ENCODE data around the gene MYBPC2.
"Not testable (repeated sequence)": the region's sequence is repeated elsewhere in the genome, so short reads cannot be mapped to it uniquely, and the experiment has no call there.

Gene MYBPC2

GRCh38 chr19:50435221-50435620, 2.5 kb downstream of the MYBPC2 start:
- H3K4me3 ChIP-seq (ENCODE audit: control insufficient read depth in 1 of 7, extremely low read depth in 1 of 7, insufficient read depth in 4 of 7, low read depth in 2 of 7, low read length in 6 of 7) = no peak overlapping the region
- no peaks in the 10 kb centered on the region for H3K9me3 ChIP-seq (ENCODE audit: control extremely low read depth in 1 of 5, control insufficient read depth in 4 of 5, insufficient read depth in 2 of 5, low read depth in 1 of 5, low read length in 4 of 5)
- H3K27ac ChIP-seq (ENCODE audit: insufficient read depth in 1 of 2, low read depth in 1 of 2, low read length in 2 of 2, poor library complexity in 1 of 2, severe bottlenecking in 2 of 2) = no peak overlapping the region
- ChIA-PET CTCF (interaction anchor here (1.6 kb wide), 1 partner anchor 25 kb away, joined by 4 read pairs; no protein-coding TSS in a partner anchor), POLR2A (no interaction called here)
- peaks cover 0 to 22% (median 19%) of the 10 kb centered on the region in 4 experiments for H3K4me1 ChIP-seq (ENCODE audit: control extremely low read depth in 1 of 4, control insufficient read depth in 4 of 4, insufficient read depth in 4 of 4, low read length in 3 of 4)
- H3K27me3 ChIP-seq (replicated peaks in 2 of 5; ENCODE audit: control insufficient read depth in 4 of 5, insufficient read depth in 5 of 5, low read length in 4 of 5) = peaks cover 0 to 5% (median 0%) of the 10 kb centered on the region in 5 experiments
- WGBS (ENCODE audit: insufficient coverage) = 94% methylated on average over 13 of the region's 17 CpGs
- DNase-seq = no peak
- H3K36me3 ChIP-seq (ENCODE audit: control insufficient read depth in 4 of 4, insufficient read depth in 4 of 4, low read length in 3 of 4) = no peaks in the 10 kb centered on the region

DNA sequence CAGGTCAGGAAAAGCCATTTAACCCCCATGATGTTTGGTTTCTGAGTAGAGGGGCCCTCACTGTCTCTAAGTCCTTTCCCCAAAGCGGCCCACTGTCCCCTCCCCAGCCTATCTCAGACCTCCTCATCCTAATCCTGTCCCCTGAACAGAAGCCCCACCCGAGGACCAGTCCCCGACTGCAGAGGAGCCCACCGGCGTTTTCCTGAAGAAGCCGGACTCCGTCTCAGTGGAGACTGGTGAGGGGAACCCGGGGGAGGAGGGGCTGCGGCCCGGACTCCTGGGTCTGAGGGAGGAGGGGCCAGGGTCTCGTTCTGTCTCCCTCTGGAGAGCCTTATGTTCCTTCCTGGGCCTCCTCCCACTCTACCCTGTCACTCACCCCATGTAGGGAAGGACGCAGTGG, 2.9 kb downstream of the MYBPC2 start:
- Histone ChIP-seq H3K36me3 (ENCODE audit: control insufficient read depth in 4 of 4, insufficient read depth in 4 of 4, low read length in 3 of 4) (no peaks in the 10 kb centered on the region), H3K9me3 (ENCODE audit: control extremely low read depth in 1 of 5, control insufficient read depth in 4 of 5, insufficient read depth in 2 of 5, low read depth in 1 of 5, low read length in 4 of 5) (no peaks in the 10 kb centered on the region), H3K4me3 (ENCODE audit: control insufficient read depth in 1 of 7, extremely low read depth in 1 of 7, insufficient read depth in 4 of 7, low read depth in 2 of 7, low read length in 6 of 7) (no peak overlapping the region), H3K27me3 (replicated peaks in 2 of 5; ENCODE audit: control insufficient read depth in 4 of 5, insufficient read depth in 5 of 5, low read length in 4 of 5) (peaks cover 0 to 5% (median 0%) of the 10 kb centered on the region in 5 experiments), H3K27ac (ENCODE audit: insufficient read depth in 1 of 2, low read depth in 1 of 2, low read length in 2 of 2, poor library complexity in 1 of 2, severe bottlenecking in 2 of 2) (no peak overlapping the region), H3K4me1 (ENCODE audit: control extremely low read depth in 1 of 4, control insufficient read depth in 4 of 4, insufficient read depth in 4 of 4, low read length in 3 of 4) (peaks cover 0 to 21% (median 18%) of the 10 kb centered on the region in 4 experiments)
- POLR2A ChIA-PET = no interaction called here
- CTCF ChIA-PET = no interaction called here
- 100% methylated on average over 2 of the region's 12 CpGs for WGBS (ENCODE audit: insufficient coverage)
- DNase-seq = no peak

GRCh38 chr19:50437862-50438449, 5.3 kb downstream of the MYBPC2 start:
- DNase-seq = no peak
- ChIA-PET CTCF (no interaction called here), POLR2A (no interaction called here)
- H3K4me3 ChIP-seq (ENCODE audit: control insufficient read depth in 1 of 7, extremely low read depth in 1 of 7, insufficient read depth in 4 of 7, low read depth in 2 of 7, low read length in 6 of 7) = no peak overlapping the region
- H3K9me3 ChIP-seq (ENCODE audit: control extremely low read depth in 1 of 5, control insufficient read depth in 4 of 5, insufficient read depth in 2 of 5, low read depth in 1 of 5, low read length in 4 of 5) = no peaks in the 10 kb centered on the region
- no peak overlapping the region for H3K27ac ChIP-seq (ENCODE audit: insufficient read depth in 1 of 2, low read depth in 1 of 2, low read length in 2 of 2, poor library complexity in 1 of 2, severe bottlenecking in 2 of 2)
- H3K4me1 ChIP-seq (ENCODE audit: control extremely low read depth in 1 of 4, control insufficient read depth in 4 of 4, insufficient read depth in 4 of 4, low read length in 3 of 4) = peaks cover 0 to 5% (median under 1%) of the 10 kb centered on the region in 4 experiments
- 96% methylated on average over 4 of the region's 5 CpGs for WGBS (ENCODE audit: insufficient coverage)
- peaks cover 0 to 5% (median 0%) of the 10 kb centered on the region in 5 experiments for H3K27me3 ChIP-seq (replicated peaks in 2 of 5; ENCODE audit: control insufficient read depth in 4 of 5, insufficient read depth in 5 of 5, low read length in 4 of 5)
- H3K36me3 ChIP-seq (ENCODE audit: control insufficient read depth in 4 of 4, insufficient read depth in 4 of 4, low read length in 3 of 4) = no peaks in the 10 kb centered on the region

GRCh38 chr19:50439130-50439529, 6.4 kb downstream of the MYBPC2 start:
- H3K4me3 ChIP-seq (ENCODE audit: control insufficient read depth in 1 of 7, extremely low read depth in 1 of 7, insufficient read depth in 4 of 7, low read depth in 2 of 7, low read length in 6 of 7); CTCF ChIA-PET; DNase-seq; H3K9me3 ChIP-seq (ENCODE audit: control extremely low read depth in 1 of 5, control insufficient read depth in 4 of 5, insufficient read depth in 2 of 5, low read depth in 1 of 5, low read length in 4 of 5); H3K36me3 ChIP-seq (ENCODE audit: control insufficient read depth in 4 of 4, insufficient read depth in 4 of 4, low read length in 3 of 4); H3K4me1 ChIP-seq (ENCODE audit: control extremely low read depth in 1 of 4, control insufficient read depth in 4 of 4, insufficient read depth in 4 of 4, low read length in 3 of 4); POLR2A ChIA-PET; H3K27ac ChIP-seq (ENCODE audit: insufficient read depth in 1 of 2, low read depth in 1 of 2, low read length in 2 of 2, poor library complexity in 1 of 2, severe bottlenecking in 2 of 2); H3K27me3 ChIP-seq (replicated peaks in 2 of 5; ENCODE audit: control insufficient read depth in 4 of 5, insufficient read depth in 5 of 5, low read length in 4 of 5): not testable (repeated sequence)
- 88% methylated on average over 1 of the region's 2 CpGs for WGBS (ENCODE audit: insufficient coverage)

- Histone ChIP-seq H3K4me3 (ENCODE audit: control insufficient read depth in 1 of 7, extremely low read depth in 1 of 7, insufficient read depth in 4 of 7, low read depth in 2 of 7, low read length in 6 of 7) (no peak overlapping the region), H3K4me1 (ENCODE audit: control extremely low read depth in 1 of 4, control insufficient read depth in 4 of 4, insufficient read depth in 4 of 4, low read length in 3 of 4) (no peaks in the 10 kb centered on the region), H3K27ac (ENCODE audit: insufficient read depth in 1 of 2, low read depth in 1 of 2, low read length in 2 of 2, poor library complexity in 1 of 2, severe bottlenecking in 2 of 2) (no peak overlapping the region), H3K9me3 (ENCODE audit: control extremely low read depth in 1 of 5, control insufficient read depth in 4 of 5, insufficient read depth in 2 of 5, low read depth in 1 of 5, low read length in 4 of 5) (no peaks in the 10 kb centered on the region), H3K36me3 (ENCODE audit: control insufficient read depth in 4 of 4, insufficient read depth in 4 of 4, low read length in 3 of 4) (no peaks in the 10 kb centered on the region), H3K27me3 (replicated peaks in 2 of 5; ENCODE audit: control insufficient read depth in 4 of 5, insufficient read depth in 5 of 5, low read length in 4 of 5) (no peaks in the 10 kb centered on the region)
- DNase-seq = no peak
- WGBS (ENCODE audit: insufficient coverage) = 82% methylated on average over 1 of the region's 1 CpG
- CTCF ChIA-PET = no interaction called here
- POLR2A ChIA-PET = no interaction called here
Measured at GRCh38 chr19:50444059-50444458, 11.4 kb downstream of the MYBPC2 start.

DNA sequence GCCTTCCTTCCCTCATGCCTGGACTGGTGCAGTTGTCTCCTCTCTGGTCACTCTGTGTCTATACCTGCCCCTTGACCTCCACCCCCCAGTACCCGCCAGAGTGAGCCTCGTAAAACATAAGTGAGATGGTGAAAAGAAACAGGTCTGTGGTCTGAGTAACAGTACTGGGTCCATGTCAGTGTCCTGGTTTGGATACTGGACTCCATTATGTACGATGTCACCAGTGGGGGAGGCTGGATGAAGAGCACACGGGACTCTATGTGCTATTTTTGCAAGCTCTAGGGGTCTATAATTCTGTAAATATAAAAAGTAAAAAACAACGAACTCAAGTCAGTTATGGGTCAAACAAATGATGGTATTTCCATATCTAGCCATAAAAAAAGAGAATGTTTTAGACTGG, 14.4 kb downstream of the MYBPC2 start:
- POLR2A ChIA-PET = no interaction called here
- no peak overlapping the region for H3K4me3 ChIP-seq (ENCODE audit: control insufficient read depth in 1 of 7, extremely low read depth in 1 of 7, insufficient read depth in 4 of 7, low read depth in 2 of 7, low read length in 6 of 7)
- no peak overlapping the region for H3K27ac ChIP-seq (ENCODE audit: insufficient read depth in 1 of 2, low read depth in 1 of 2, low read length in 2 of 2, poor library complexity in 1 of 2, severe bottlenecking in 2 of 2)
- H3K9me3 ChIP-seq (ENCODE audit: control extremely low read depth in 1 of 5, control insufficient read depth in 4 of 5, insufficient read depth in 2 of 5, low read depth in 1 of 5, low read length in 4 of 5) = no peaks in the 10 kb centered on the region
- 100% methylated on average over 2 of the region's 5 CpGs for WGBS (ENCODE audit: insufficient coverage)
- no peaks in the 10 kb centered on the region for H3K4me1 ChIP-seq (ENCODE audit: control extremely low read depth in 1 of 4, control insufficient read depth in 4 of 4, insufficient read depth in 4 of 4, low read length in 3 of 4)
- no peaks in the 10 kb centered on the region for H3K36me3 ChIP-seq (ENCODE audit: control insufficient read depth in 4 of 4, insufficient read depth in 4 of 4, low read length in 3 of 4)
- CTCF ChIA-PET = interaction anchor here (1.2 kb wide), 1 partner anchor 31 kb away, joined by 4 read pairs; no protein-coding TSS in a partner anchor
- no peak for DNase-seq
- peaks cover 0 to 9% (median 0%) of the 10 kb centered on the region in 5 experiments for H3K27me3 ChIP-seq (replicated peaks in 2 of 5; ENCODE audit: control insufficient read depth in 4 of 5, insufficient read depth in 5 of 5, low read length in 4 of 5)

- WGBS (ENCODE audit: insufficient coverage) = 99% methylated on average over 7 of the region's 10 CpGs
- POLR2A ChIA-PET = no interaction called here
- Histone ChIP-seq H3K27ac (ENCODE audit: insufficient read depth in 1 of 2, low read depth in 1 of 2, low read length in 2 of 2, poor library complexity in 1 of 2, severe bottlenecking in 2 of 2) (no peak overlapping the region), H3K36me3 (ENCODE audit: control insufficient read depth in 4 of 4, insufficient read depth in 4 of 4, low read length in 3 of 4) (no peaks in the 10 kb centered on the region), H3K27me3 (replicated peaks in 2 of 5; ENCODE audit: control insufficient read depth in 4 of 5, insufficient read depth in 5 of 5, low read length in 4 of 5) (peaks cover 0 to 9% (median 0%) of the 10 kb centered on the region in 5 experiments), H3K4me1 (ENCODE audit: control extremely low read depth in 1 of 4, control insufficient read depth in 4 of 4, insufficient read depth in 4 of 4, low read length in 3 of 4) (no peaks in the 10 kb centered on the region), H3K9me3 (ENCODE audit: control extremely low read depth in 1 of 5, control insufficient read depth in 4 of 5, insufficient read depth in 2 of 5, low read depth in 1 of 5, low read length in 4 of 5) (no peaks in the 10 kb centered on the region), H3K4me3 (ENCODE audit: control insufficient read depth in 1 of 7, extremely low read depth in 1 of 7, insufficient read depth in 4 of 7, low read depth in 2 of 7, low read length in 6 of 7) (no peak overlapping the region)
- CTCF ChIA-PET = interaction anchor here (1.2 kb wide), 1 partner anchor 32 kb away, joined by 4 read pairs; no protein-coding TSS in a partner anchor
- no peak for DNase-seq
Measured at GRCh38 chr19:50447750-50448149, 15.1 kb downstream of the MYBPC2 start.

Data from common myeloid progenitor, CD34-positive (primary cell).